ENCODE results near the gene PAK1. TPM values are rescaled to one million over a fixed set of nuclear protein-coding genes. Genes with fewer than 3 reads are reported as not detected.

PAK1 gene
- total RNA-seq, 1 donor from 2014 or later = 28.2 TPM

DNA sequence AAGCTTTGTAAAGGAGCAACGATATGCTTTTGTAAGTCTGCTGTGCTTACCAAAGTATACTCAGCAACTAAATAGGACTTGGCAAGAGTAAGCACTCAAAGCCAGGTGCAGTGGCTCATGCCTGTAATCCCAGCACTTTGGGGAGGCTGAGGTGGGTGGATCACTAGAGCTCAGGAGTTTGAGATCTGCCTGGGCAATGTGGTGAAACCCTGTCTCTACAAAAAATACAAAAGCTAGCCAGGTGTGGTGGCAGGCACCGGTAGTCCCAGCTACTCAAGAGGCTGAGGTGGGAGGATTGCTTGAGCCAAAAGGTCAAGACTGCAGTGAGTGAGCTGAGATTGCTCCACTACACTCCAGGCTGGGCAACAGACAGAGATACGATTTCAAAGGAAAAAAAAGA, 67.5 kb downstream of the PAK1 start:
- Histone ChIP-seq H3K36me3 (no peaks in the 10 kb centered on the region), H3K27ac (no peak overlapping the region), H3K9me3 (no peaks in the 10 kb centered on the region), H3K4me1 (no peaks in the 10 kb centered on the region), H3K27me3 (no peaks in the 10 kb centered on the region), H3K4me3 (no peak overlapping the region)
- ATAC-seq (no peak), DNase-seq (no peak)
- intact Hi-C loops (cut with DNase I) = no loop called here
- TF ChIP-seq, protein P1, sequence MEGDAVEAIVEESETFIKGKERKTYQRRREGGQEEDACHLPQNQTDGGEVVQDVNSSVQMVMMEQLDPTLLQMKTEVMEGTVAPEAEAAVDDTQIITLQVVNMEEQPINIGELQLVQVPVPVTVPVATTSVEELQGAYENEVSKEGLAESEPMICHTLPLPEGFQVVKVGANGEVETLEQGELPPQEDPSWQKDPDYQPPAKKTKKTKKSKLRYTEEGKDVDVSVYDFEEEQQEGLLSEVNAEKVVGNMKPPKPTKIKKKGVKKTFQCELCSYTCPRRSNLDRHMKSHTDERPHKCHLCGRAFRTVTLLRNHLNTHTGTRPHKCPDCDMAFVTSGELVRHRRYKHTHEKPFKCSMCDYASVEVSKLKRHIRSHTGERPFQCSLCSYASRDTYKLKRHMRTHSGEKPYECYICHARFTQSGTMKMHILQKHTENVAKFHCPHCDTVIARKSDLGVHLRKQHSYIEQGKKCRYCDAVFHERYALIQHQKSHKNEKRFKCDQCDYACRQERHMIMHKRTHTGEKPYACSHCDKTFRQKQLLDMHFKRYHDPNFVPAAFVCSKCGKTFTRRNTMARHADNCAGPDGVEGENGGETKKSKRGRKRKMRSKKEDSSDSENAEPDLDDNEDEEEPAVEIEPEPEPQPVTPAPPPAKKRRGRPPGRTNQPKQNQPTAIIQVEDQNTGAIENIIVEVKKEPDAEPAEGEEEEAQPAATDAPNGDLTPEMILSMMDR (IDR thresholded peaks at IDR 0.05) = no peak

DNA sequence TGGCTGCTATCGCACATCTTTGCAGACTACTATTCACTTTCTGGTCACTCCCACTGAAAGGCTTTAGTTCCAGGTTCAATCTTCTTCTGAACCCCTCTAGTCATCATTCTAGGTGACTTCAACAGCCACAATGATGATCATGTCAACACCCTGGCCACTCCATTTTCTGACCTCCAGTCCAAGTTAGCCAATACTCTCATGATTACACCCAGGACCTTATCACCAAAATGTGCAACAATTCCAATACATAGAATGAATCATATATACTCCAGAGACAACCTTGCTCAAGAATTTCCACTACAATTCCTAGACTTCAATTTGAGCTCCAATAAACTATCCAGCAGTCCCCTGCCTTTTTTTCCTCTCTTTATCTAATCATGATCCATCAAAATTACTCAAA, 70.7 kb downstream of the PAK1 start:
- no peak for DNase-seq
- TF ChIP-seq, protein P1 (IDR thresholded peaks at IDR 0.05) = no peak
- no peaks in the 10 kb centered on the region for H3K27me3 ChIP-seq
- no peak for ATAC-seq
- no peaks in the 10 kb centered on the region for H3K36me3 ChIP-seq
- H3K4me3 ChIP-seq = no peak overlapping the region
- no peak overlapping the region for H3K27ac ChIP-seq
- intact Hi-C loops (cut with DNase I) = no loop called here
- H3K4me1 ChIP-seq = no peaks in the 10 kb centered on the region
- no peaks in the 10 kb centered on the region for H3K9me3 ChIP-seq

DNA sequence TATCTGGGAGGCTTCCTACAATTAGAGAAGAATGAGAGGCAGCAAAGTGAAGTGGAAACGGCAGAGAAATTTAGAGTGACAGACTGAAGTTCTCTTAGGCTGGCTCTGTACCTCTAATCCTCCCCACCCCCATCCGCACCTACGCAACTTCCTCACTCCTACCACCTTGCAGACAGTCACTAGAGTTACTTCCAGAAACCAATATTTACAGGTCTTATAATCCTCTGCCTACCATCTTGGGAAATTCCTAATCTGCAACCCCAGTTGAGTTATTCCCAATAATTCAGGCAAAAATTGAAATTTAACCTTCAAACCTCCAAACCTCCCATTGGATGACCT, 71.7 kb downstream of the PAK1 start:
- no peak for DNase-seq
- intact Hi-C loops (cut with DNase I) = no loop called here
- no peaks in the 10 kb centered on the region for H3K4me1 ChIP-seq
- no peak overlapping the region for H3K27ac ChIP-seq
- no peak overlapping the region for H3K4me3 ChIP-seq
- no peaks in the 10 kb centered on the region for H3K36me3 ChIP-seq
- no peaks in the 10 kb centered on the region for H3K9me3 ChIP-seq
- no peak for ATAC-seq
- TF ChIP-seq, protein P1 (IDR thresholded peaks at IDR 0.05) = no peak
- H3K27me3 ChIP-seq = no peaks in the 10 kb centered on the region

DNA sequence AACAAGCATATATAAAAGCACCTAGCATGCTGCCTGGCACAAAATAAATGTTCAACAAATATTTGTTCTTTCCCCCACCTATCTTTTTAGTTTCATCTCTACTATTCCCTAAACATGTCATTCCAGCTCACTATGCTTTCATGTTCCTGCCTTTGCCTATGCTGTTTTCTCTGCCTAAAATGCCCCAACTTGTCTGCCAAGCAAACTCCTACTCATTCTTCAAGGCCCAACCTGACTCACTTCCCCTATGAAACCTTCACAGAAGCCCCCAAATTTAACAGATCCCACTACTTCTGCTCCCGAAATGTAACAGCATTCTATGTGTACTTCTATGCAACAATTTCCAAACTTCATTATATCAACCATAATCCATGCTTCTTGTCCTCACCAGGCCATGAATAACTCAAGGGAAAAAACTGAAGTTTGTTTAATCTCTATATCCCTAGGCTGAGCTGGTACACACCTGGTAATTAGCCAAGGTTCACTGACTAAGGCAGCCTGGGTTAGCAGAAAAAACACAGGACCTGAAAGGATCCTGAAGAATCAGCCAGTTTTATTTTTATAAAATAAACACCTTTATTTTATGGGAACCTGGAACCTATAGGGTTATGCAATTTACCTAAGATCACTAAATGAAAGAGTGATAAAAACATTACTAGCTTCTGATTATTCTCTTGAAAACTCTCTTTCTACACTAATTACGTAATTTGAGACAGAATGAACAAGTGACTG, 72.2 kb downstream of the PAK1 start:
- no peaks in the 10 kb centered on the region for H3K9me3 ChIP-seq
- H3K4me1 ChIP-seq = no peaks in the 10 kb centered on the region
- no peak for DNase-seq
- intact Hi-C loops (cut with DNase I) = no loop called here
- H3K27ac ChIP-seq = no peak overlapping the region
- ATAC-seq = no peak
- TF ChIP-seq, protein P1 (IDR thresholded peaks at IDR 0.05) = no peak
- no peaks in the 10 kb centered on the region for H3K36me3 ChIP-seq
- no peaks in the 10 kb centered on the region for H3K27me3 ChIP-seq
- H3K4me3 ChIP-seq = no peak overlapping the region

DNA sequence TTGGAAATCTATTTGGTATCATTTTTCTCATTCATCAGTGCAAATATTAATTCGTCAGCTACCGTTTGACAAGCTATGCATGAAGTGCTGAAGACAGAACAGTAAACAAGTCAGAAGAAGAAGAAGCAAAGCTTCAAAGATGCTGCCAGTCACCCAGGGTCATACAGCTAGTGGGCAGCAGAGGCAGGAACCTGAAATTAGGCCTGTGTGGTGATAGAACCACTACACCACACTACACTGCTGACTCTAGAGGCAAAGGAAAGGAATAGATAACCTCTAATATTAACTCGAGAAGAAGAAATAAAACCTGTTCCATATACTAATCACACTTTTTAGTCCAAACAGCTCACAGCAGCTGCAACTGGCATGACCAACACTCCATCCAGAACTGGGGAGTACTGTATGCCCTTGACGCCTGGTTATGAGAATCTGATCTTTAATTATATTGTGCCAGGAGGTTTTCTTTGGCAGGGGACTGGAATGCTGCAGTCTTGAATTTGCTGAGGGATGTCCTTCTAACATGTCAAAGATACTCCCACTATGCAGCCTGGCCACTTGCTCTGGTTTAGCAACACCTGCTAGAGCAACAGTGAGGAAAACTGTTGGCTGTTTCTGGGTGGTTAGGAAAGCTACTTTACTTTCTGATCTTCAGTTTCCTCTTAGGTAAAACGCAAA, 73.0 kb downstream of the PAK1 start:
- H3K4me3 ChIP-seq = no peak overlapping the region
- H3K27ac ChIP-seq = no peak overlapping the region
- intact Hi-C loops (cut with DNase I) = no loop called here
- no peaks in the 10 kb centered on the region for H3K9me3 ChIP-seq
- H3K36me3 ChIP-seq = no peaks in the 10 kb centered on the region
- DNase-seq = no peak
- no peak for ATAC-seq
- H3K27me3 ChIP-seq = no peaks in the 10 kb centered on the region
- no peaks in the 10 kb centered on the region for H3K4me1 ChIP-seq
- TF ChIP-seq, protein P1 (IDR thresholded peaks at IDR 0.05) = no peak
